ENCODE measurements around the gene PPP2R5E. TPM values are rescaled to one million over a fixed set of nuclear protein-coding genes. Genes with fewer than 3 reads are reported as not detected.
A peak's percentile ranks its signal among the peaks of the same experiment; 100 is the strongest.

The PPP2R5E gene
- total and polyA plus RNA-seq, 2 experiments from 2014 or later, result 15.5 to 22.7 TPM

- no peak overlapping the region for H3K4me3 ChIP-seq
- H3K4me1 ChIP-seq (ENCODE audit: low read depth), result no peaks in the 10 kb centered on the region
- TF ChIP-seq CTCF (IDR thresholded peaks at IDR 0.05; ENCODE audit: low read depth, low read length), result no peak
- no peaks in the 10 kb centered on the region for H3K36me3 ChIP-seq
- H3K27me3 ChIP-seq, result no peaks in the 10 kb centered on the region
- no peak overlapping the region for H3K27ac ChIP-seq
- DNase-seq (ENCODE audit: low read depth in 1 of 2, low spot score in 1 of 2), result peak in 1 of 2 donors; percentile 23
- no peaks in the 10 kb centered on the region for H3K9me3 ChIP-seq (ENCODE audit: low read depth)
These were observed 21.1 kb upstream of the PPP2R5E start for GRCh38 chr14:63564318-63564717.

- peak in 1 of 2 donors; percentile 68 for DNase-seq (ENCODE audit: low read depth in 1 of 2, low spot score in 1 of 2)
- no peaks in the 10 kb centered on the region for H3K4me1 ChIP-seq (ENCODE audit: low read depth)
- no peak overlapping the region for H3K4me3 ChIP-seq
- no peaks in the 10 kb centered on the region for H3K9me3 ChIP-seq (ENCODE audit: low read depth)
- no peaks in the 10 kb centered on the region for H3K36me3 ChIP-seq
- no peak overlapping the region for H3K27ac ChIP-seq
- H3K27me3 ChIP-seq, result no peaks in the 10 kb centered on the region
- no peak for TF ChIP-seq CTCF (IDR thresholded peaks at IDR 0.05; ENCODE audit: low read depth, low read length)
These were observed 20.3 kb upstream of the PPP2R5E start for GRCh38 chr14:63563370-63564026.

- Histone ChIP-seq H3K36me3 (no peaks in the 10 kb centered on the region), H3K4me1 (ENCODE audit: low read depth) (no peaks in the 10 kb centered on the region), H3K9me3 (ENCODE audit: low read depth) (no peaks in the 10 kb centered on the region), H3K27me3 (no peaks in the 10 kb centered on the region), H3K4me3 (no peak overlapping the region), H3K27ac (no peak overlapping the region)
- peak in 1 of 2 donors; percentile 57 for DNase-seq (ENCODE audit: low read depth in 1 of 2, low spot score in 1 of 2)
- TF ChIP-seq CTCF (IDR thresholded peaks at IDR 0.05; ENCODE audit: low read depth, low read length), result no peak
These were observed 19.2 kb upstream of the PPP2R5E start for GRCh38 chr14:63562405-63562804.

- H3K27ac ChIP-seq, result no peak overlapping the region
- DNase-seq (ENCODE audit: low read depth in 1 of 2, low spot score in 1 of 2), result no peak
- no peak for TF ChIP-seq CTCF (IDR thresholded peaks at IDR 0.05; ENCODE audit: low read depth, low read length)
These were observed 12.4 kb upstream of the PPP2R5E start for GRCh38 chr14:63555572-63555971.

GRCh38 chr14:63551332-63551731 is 8.2 kb upstream of the PPP2R5E start:
- H3K27ac ChIP-seq, result no peak overlapping the region
- peak in 1 of 2 donors; percentile 12 for DNase-seq (ENCODE audit: low read depth in 1 of 2, low spot score in 1 of 2)
- no peak for TF ChIP-seq CTCF (IDR thresholded peaks at IDR 0.05; ENCODE audit: low read depth, low read length)
- no peaks in the 10 kb centered on the region for H3K9me3 ChIP-seq (ENCODE audit: low read depth)
- H3K4me3 ChIP-seq, result no peak overlapping the region
- H3K36me3 ChIP-seq, result no peaks in the 10 kb centered on the region
- no peaks in the 10 kb centered on the region for H3K27me3 ChIP-seq
- no peaks in the 10 kb centered on the region for H3K4me1 ChIP-seq (ENCODE audit: low read depth)

More at GRCh38 chr14:63555572-63555971, 12.4 kb upstream of the PPP2R5E start:
- Histone ChIP-seq H3K36me3 (no peaks in the 10 kb centered on the region), H3K27me3 (no peaks in the 10 kb centered on the region), H3K4me1 (ENCODE audit: low read depth) (no peaks in the 10 kb centered on the region), H3K9me3 (ENCODE audit: low read depth) (no peaks in the 10 kb centered on the region), H3K4me3 (no peak overlapping the region)

Data from cardiac muscle cell (in vitro differentiated cells and primary cell).